CD4-positive, alpha-beta T cell treated with Interleukin-17A for 4 hours (primary cell): Measurements from ENCODE around the gene CALR3.
"Not testable (repeated sequence)": the region's sequence is repeated elsewhere in the genome, so short reads cannot be mapped to it uniquely, and the experiment has no call there.

Experiments used
- DNase-seq: peaks from one replicate; pipeline ENCODE4 v3.0.0-alpha.2; 2020; ENCODE audit warnings: mixed read lengths

The CALR3 gene

GRCh38 chr19:16455489-16455888 is 40.5 kb downstream of the CALR3 start:
- no peak for DNase-seq

GRCh38 chr19:16454351-16454918 is 41.5 kb downstream of the CALR3 start:
- DNase-seq = no peak

- DNase-seq = no peak
These were observed 43.6 kb downstream of the CALR3 start for GRCh38 chr19:16452325-16452724.

GRCh38 chr19:16449330-16449961 is 46.5 kb downstream of the CALR3 start:
- peak; percentile 31 for DNase-seq

GRCh38 chr19:16448872-16449271 is 47.1 kb downstream of the CALR3 start:
- DNase-seq = not testable (repeated sequence)

GRCh38 chr19:16446724-16447368 is 49.1 kb downstream of the CALR3 start:
- DNase-seq = no peak

GRCh38 chr19:16446108-16446723 is 49.8 kb downstream of the CALR3 start:
- no peak for DNase-seq

GRCh38 chr19:16445238-16446107 is 50.5 kb downstream of the CALR3 start:
- DNase-seq = no peak

GRCh38 chr19:16444269-16444600 is 51.7 kb downstream of the CALR3 start:
- no peak for DNase-seq

GRCh38 chr19:16442386-16443276 is 53.3 kb downstream of the CALR3 start:
- no peak for DNase-seq

- DNase-seq = peak; percentile 27
These were observed 54.3 kb downstream of the CALR3 start for GRCh38 chr19:16441661-16442162.

GRCh38 chr19:16436780-16437332 is 59.1 kb downstream of the CALR3 start:
- no peak for DNase-seq

GRCh38 chr19:16435999-16436650 is 59.8 kb downstream of the CALR3 start:
- no peak for DNase-seq

GRCh38 chr19:16435238-16435917 is 60.6 kb downstream of the CALR3 start:
- no peak for DNase-seq

GRCh38 chr19:16433986-16434385 is 62.0 kb downstream of the CALR3 start:
- DNase-seq = no peak

GRCh38 chr19:16429759-16430091 is 66.2 kb downstream of the CALR3 start:
- DNase-seq = no peak

- no peak for DNase-seq
These were observed 66.8 kb downstream of the CALR3 start for GRCh38 chr19:16429066-16429758.
